ENCODE measurements around the gene TMC8.

- TF ChIP-seq CTCF (IDR thresholded peaks at IDR 0.05) (no peak), POLR2A (IDR thresholded peaks at IDR 0.05) (no peak)
Measured at GRCh38 chr17:78180508-78180907, 49.9 kb downstream of the TMC8 start.
